Fibroblast of pulmonary artery (primary cell): ENCODE measurements around the gene DNAH9.

Experiments
- DNase-seq: peaks from one replicate; pipeline ENCODE4 v3.0.0-alpha.2; 2010; ENCODE audit warnings: low read depth
- H3K4me3 ChIP-seq: replicated peaks from 2 replicates; pipeline ENCODE4 v1.5.1; 2011; ENCODE audit warnings: low read depth, mild to moderate bottlenecking, control low read depth, low read length, moderate library complexity
- TF ChIP-seq, protein P1 (sequence below): IDR thresholded peaks from 2 replicates; pipeline ENCODE4 v1.5.1; 2011; ENCODE audit warnings: mild to moderate bottlenecking, control low read depth, low read length, inconsistent platforms; ENCODE audit errors: missing control alignments

Gene DNAH9

DNA sequence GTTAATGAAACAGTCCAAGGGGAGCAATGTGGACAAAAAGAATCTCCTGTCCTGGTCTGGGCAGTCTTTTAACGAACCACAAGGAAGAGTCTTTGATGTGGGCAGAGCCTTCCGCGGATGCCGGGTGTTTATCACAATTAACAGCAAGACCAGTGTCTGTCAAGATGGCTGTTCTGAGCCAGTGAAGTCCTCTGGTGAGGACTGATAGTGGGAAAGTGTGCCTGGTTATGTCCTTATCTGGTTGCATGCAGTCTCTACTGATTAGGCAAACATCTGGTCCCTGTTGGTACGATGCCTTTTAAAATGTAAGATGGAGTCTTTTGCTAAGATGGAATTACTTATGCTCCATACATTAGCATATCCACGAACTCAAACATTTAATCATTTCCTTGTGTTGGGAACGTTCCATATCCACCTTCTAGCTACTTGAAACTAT is 310.5 kb downstream of the DNAH9 start:
- TF ChIP-seq, protein P1, sequence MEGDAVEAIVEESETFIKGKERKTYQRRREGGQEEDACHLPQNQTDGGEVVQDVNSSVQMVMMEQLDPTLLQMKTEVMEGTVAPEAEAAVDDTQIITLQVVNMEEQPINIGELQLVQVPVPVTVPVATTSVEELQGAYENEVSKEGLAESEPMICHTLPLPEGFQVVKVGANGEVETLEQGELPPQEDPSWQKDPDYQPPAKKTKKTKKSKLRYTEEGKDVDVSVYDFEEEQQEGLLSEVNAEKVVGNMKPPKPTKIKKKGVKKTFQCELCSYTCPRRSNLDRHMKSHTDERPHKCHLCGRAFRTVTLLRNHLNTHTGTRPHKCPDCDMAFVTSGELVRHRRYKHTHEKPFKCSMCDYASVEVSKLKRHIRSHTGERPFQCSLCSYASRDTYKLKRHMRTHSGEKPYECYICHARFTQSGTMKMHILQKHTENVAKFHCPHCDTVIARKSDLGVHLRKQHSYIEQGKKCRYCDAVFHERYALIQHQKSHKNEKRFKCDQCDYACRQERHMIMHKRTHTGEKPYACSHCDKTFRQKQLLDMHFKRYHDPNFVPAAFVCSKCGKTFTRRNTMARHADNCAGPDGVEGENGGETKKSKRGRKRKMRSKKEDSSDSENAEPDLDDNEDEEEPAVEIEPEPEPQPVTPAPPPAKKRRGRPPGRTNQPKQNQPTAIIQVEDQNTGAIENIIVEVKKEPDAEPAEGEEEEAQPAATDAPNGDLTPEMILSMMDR: no peak
- no peak for DNase-seq
- H3K4me3 ChIP-seq: no peak overlapping the region

DNA sequence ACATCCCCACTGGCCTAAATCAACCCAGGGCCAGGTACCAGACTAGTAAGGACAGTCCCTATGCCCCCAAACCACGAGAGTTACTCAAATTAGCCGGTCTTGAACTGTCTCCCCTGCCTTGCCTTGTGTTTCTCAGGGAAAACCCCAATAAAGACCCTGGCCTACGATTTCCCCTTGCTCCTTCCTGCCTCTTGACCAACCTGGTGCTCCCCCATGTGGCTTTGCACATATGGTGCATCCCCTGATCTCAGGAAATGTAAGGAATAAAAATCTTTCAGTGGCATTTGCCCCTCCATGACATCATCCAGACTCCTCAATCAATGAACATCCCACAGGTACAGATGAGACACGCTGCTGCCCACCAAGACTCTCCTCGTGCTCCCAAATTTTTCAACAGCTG is 311.1 kb downstream of the DNAH9 start:
- no peak overlapping the region for H3K4me3 ChIP-seq
- TF ChIP-seq, protein P1: no peak
- no peak for DNase-seq

DNA sequence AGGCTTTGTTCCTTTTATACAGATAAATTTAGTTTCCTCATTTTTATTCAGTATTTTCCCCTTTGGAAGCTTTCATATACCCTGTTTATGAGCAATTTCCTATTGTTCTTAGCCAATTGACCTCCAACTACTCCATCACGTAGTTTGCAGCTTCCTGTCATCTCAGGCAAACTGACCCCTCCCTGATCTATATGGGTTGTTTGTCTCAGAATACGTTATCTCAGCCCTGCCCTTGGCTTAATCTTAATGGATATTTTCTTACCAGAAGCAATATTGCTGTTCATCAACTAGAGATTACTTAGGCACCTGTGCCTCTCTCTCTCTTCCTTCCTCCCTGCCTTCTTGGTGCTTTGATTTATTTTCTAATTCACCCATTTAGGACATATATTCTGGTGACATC is 317.8 kb downstream of the DNAH9 start:
- TF ChIP-seq, protein P1: no peak
- no peak overlapping the region for H3K4me3 ChIP-seq
- DNase-seq: no peak

DNA sequence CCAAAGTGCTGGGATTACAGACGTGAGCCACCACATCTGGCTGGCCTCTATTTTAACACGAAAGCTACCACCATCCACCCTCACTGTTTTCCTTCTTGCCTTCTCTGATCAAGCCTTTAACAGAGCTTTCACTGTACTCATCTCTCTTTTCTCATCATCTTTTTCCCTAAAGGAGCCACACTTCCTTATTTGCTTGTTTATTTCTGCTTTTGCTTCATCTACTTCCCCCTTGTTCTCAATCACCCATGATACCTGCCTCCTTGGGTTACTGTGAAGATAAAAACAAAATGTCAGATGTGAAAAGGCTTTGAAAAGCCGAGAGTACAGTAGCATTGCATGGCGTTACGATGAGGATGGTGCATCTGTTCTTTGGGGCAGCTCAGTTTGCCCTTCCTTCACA is 319.1 kb downstream of the DNAH9 start:
- DNase-seq: no peak
- no peak overlapping the region for H3K4me3 ChIP-seq
- TF ChIP-seq, protein P1: no peak

DNA sequence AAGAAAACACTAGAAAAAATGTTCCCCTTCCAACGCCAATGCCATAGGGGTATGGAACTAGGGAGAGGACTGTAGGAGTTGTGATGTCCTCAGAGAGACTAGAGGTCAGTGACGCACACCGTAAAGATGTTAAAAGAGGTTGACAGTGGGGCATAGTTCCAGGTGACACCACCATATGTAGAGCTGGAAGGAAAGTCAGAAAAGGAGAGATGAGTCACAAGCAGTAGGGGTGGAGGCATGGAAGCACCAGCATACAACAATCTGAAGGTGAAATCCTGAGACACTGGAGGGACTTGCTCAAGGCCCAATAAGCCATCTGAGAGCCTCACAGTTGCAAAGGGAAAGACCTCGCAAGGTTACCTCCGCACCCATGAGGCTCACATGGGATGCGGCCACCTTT is 323.0 kb downstream of the DNAH9 start:
- TF ChIP-seq, protein P1: no peak
- DNase-seq: no peak
- H3K4me3 ChIP-seq: no peak overlapping the region

DNA sequence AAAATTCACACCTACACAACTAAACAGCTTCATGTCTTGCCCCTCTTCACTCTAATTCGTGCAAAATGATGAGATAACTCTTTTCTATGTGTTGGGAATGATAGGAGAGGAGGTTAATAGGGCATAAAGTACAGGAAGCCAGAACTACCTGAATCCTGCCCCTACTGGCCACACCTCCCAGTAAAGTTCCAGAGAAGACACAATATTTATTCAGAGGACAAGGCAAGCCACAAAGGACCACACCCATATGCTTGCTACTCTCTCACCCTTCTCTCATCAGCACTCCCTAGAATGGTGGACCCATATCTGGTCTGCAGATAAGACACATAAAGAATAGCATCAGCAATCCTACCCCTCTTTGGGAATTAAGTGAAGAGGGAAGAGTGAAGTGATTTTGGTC is 324.4 kb downstream of the DNAH9 start:
- TF ChIP-seq, protein P1: no peak
- no peak for DNase-seq
- H3K4me3 ChIP-seq: no peak overlapping the region

DNA sequence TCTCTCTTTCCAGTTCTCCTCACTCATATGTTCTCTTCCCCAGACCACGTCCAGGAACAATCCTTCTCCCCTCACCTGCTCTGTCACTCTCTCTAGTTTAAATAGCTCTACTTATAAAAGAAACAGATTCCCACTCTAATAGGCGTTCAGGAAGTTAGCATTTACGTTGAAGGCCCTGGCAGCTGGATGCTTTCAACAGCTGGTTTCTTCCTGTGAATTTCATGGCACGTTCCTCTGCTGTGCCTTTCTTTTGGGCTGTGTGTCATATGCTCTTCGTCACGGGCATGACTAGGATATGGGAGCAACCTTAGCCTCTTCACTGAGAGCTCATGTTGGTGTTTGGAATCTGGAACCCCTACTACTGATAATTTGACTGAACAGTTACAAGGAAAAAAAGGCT is 325.8 kb downstream of the DNAH9 start:
- no peak overlapping the region for H3K4me3 ChIP-seq
- no peak for DNase-seq
- TF ChIP-seq, protein P1: no peak
